ENCODE data around the gene TMEM207.

- no peak for TF ChIP-seq RCOR1 (IDR thresholded peaks at IDR 0.05; ENCODE audit: low read length)
- no peak for TF ChIP-seq MEF2A (IDR thresholded peaks at IDR 0.05; ENCODE audit: borderline replicate concordance, low read depth)
- no peak for TF ChIP-seq POLR2AphosphoS5 (IDR thresholded peaks at IDR 0.05; ENCODE audit: low read depth, low read length)
- TF ChIP-seq CTCF (IDR thresholded peaks at IDR 0.05), result no peak
- TF ChIP-seq EP300 (IDR thresholded peaks at IDR 0.05; ENCODE audit: borderline replicate concordance in 1 of 2, low read depth in 1 of 2, low read length in 1 of 2), result no peak
Observed at GRCh38 chr3:190381441-190381840, 68.3 kb downstream of the TMEM207 start.

All from SK-N-SH (cell line).